GM19328 (cell line): Measurements from ENCODE around the gene WWC1.

ENCODE experiments used
- ATAC-seq: cut with Tn5 transposase; IDR thresholded peaks from one replicate; pipeline ENCODE4 v1.9.1; 2021; ENCODE audit warnings: mild to moderate bottlenecking, moderate library complexity; ENCODE audit not compliant: unreplicated experiment

WWC1 gene

DNA sequence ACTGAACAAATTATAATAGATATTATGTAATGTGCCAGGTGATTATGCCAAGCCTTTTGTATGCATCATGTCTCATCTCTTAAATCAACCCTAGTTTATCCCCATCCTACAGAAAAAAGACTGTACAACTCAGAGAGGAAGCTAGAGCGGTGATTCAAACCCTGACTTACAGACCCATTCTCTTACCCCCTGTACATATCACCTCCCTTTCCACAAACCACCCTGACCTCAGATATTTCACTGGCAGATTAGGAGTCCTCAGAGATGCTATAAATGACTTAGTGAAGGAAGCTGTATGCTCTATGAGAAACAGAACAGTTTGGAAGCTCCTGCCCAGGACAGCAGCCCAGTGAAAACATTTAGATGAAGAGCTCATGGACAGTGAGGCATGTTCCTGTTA lies 115.8 kb downstream of the WWC1 start:
- ATAC-seq: no peak

DNA sequence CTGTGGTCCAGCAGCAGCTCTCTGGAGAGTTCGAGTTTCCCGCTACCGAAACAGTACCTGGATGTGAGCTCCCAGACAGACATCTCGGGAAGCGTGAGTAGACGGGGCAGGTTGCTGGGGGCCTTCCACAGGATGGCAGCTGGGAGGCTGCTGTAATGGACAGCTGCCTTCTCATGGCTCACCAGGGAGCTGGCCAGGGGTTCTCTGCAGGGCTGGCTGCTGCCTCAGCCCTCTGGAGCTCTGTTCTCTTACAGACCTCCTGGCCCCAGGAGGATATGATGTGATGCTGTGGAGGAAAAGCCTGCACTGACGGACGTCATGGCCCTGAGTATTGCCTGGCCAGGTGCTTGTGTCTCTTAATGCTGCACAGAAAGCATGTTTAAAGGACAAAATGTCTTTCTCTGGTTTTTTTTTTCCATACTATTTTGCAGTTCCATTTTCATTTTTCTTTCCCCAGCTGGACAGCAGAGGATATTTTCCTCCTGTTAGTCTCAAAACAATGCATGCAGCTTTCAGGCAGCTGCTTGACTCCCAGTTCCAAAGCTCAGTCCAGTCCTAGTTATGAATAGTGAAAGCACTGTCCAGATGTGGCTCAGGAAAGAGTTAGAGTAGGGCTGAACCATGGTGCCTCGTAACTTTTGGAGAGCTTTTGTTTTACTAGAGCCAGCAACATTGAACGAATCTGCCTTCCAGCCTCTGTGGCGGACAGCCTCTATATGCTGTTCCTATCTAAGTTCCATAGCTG lies 117.3 kb downstream of the WWC1 start:
- no peak for ATAC-seq

DNA sequence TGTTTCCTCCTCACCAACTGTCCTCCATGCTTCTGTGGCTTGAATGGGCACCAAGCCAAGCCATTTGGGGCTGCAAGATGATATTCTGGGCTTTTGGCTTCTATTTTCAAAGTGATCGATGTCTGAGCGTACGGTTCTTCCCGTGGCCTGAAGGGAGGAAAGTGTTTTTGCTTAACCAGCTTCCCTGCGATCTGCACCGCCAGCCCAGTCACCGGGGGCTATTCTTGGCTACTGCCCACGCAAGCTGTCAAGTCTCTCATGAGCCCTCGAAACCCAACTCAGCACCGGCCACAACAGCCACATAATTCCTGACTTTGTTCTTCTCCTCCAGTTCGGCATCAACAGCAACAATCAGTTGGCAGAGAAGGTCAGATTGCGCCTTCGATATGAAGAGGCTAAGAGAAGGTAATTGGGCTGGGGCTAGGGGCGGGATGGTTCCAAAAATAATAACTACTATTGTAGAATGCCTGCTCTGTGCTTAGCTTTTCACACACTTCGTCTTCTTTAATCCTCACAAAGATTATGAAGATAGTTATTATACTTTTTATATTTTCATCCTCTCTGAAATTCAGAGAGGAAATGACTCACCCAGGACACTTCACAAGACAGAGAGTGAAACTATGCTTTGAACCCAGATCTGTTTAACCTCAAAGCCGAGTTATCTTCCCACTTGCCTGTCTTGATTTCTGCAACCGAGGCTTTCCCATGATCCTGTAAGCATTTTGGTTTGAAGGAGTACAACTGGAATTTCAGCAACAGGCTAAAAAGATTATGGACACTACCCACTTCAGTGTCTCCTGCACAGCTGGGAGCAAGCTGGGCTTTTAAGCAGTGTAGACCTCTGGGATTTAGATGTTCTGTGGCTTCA lies 118.4 kb downstream of the WWC1 start:
- no peak for ATAC-seq

GRCh38 chr5:168411871-168412270 lies 120.4 kb downstream of the WWC1 start:
- ATAC-seq: no peak

DNA sequence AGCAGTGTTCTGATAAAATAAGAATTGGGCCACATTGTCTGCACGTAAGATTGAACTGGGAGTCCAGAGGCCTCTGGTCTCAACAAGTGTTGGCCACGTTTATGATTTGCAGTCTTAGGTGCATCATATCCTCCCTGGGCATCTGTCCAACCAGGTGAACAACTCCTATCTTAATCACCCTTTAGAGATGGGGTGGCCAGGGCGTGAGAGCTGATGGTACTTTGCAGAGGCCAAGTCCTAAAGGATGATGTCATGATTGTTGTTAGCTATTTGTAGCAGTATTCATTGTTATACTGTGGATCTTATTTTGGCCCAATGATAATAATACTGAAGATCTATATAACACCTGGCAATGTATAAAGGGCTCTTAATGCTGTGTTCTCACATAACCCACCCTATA lies 121.6 kb downstream of the WWC1 start:
- ATAC-seq: no peak

- no peak for ATAC-seq
Measured at GRCh38 chr5:168413596-168413995, 122.2 kb downstream of the WWC1 start.

DNA sequence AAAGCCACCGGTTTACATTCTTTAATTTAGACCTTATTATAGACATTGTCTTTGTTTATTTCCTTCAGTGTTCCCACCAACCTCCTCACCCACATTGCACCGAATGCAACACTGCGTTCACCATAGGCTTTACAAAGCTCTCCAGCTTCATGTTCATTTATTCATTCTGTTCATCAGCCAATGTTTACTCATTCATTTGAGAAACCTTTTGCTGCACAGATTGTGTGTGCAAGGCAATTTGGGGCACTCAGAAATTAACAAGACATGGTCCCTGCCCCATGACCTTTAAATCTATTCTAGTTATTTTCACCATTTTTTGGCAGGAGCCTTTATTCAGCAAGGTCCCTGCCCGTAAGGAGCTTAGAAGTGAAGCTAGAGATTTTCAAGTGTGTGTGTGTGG lies 124.0 kb downstream of the WWC1 start:
- no peak for ATAC-seq

GRCh38 chr5:168415971-168416370 lies 124.5 kb downstream of the WWC1 start:
- ATAC-seq: no peak

GRCh38 chr5:168417731-168418429 lies 126.4 kb downstream of the WWC1 start:
- no peak for ATAC-seq

- ATAC-seq: no peak
Measured at GRCh38 chr5:168420461-168420860, 129.0 kb downstream of the WWC1 start.

- ATAC-seq: no peak
Measured at GRCh38 chr5:168422431-168422830, 131.0 kb downstream of the WWC1 start.

DNA sequence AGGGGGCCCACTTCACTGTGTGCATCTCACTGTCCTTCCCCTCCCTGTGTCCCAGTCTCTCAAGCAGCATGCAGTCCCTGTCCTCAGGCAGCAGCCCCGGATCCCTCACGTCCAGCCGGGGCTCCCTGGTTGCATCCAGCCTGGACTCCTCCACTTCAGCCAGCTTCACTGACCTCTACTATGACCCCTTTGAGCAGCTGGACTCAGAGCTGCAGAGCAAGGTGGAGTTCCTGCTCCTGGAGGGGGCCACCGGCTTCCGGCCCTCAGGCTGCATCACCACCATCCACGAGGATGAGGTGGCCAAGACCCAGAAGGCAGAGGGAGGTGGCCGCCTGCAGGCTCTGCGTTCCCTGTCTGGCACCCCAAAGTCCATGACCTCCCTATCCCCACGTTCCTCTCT lies 132.0 kb downstream of the WWC1 start:
- ATAC-seq: no peak

DNA sequence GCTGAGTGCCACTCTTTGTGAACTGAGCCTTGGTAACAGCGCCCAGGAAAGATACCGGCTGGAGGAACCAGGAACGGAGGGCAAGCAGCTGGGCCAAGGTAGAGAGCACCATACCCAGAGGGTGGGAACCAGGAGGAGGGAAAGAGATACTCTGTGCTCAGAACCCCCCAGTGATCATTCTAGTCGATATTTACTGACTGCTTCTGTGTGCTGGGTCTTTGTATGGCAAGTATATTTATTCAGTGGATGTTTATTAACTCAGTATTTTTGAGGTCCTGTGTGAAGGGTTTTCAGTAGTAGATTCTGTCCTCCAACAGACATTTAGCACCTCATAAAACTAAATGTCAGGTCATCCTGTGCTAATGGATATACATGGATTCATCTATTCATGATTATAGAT lies 132.5 kb downstream of the WWC1 start:
- ATAC-seq: no peak

- no peak for ATAC-seq
Measured at GRCh38 chr5:168424594-168425323, 133.3 kb downstream of the WWC1 start.

DNA sequence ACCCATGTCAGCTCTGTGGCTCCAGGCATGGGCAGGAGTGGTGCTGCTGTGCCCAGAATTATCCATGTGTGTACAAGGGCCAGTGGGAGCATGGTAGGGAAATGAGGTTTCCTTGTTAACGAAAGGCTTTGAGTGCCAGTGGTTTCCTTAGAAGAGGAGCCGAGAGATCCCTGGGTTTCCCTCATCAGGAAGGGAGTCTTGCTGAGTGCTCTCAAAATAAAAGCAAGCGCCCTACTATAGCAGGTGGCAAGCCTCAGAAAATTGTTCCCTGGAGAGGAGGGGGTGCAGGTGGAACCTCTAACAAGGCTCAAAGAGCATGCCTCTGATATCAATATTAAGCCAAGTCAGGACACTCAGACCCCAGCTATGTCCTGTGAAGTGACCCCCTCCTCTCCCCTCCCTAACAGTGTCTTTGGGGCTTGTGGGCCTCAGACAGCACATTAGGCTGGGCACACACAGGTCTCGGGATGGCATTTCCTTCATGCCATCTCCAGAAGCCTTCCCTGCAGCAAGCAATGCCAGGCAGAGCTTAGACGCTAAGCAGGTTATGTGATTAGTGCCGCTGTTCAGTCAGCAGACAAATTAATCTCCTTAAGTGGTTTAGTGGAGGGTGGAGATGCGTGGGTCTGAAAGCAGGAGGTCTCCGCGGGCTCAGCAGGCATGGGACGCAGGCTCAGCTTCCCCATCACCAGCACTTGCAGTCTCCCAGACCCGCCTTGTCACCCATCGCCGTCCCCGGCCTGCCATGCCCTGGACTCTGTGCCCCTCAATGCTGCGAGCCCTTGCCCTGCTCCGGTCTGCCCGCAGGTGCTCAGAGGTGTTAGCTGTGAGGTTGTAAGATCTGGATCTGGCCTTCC lies 134.8 kb downstream of the WWC1 start:
- ATAC-seq: no peak

DNA sequence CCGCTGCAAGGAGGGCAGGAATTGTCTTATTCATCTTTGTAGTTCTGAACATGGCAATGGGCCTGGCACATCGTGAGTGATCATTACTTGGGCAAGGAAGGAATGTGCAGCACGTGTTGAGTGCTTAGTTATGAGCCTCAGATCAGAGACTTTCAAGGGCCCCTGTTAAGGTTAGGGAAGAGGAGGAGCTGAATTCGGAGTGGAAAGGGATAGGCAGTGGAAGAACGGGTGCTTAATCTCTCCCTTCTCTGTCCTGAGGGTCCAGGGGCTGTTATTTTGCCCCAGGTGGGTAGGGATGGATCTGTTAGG lies 135.4 kb downstream of the WWC1 start:
- no peak for ATAC-seq

DNA sequence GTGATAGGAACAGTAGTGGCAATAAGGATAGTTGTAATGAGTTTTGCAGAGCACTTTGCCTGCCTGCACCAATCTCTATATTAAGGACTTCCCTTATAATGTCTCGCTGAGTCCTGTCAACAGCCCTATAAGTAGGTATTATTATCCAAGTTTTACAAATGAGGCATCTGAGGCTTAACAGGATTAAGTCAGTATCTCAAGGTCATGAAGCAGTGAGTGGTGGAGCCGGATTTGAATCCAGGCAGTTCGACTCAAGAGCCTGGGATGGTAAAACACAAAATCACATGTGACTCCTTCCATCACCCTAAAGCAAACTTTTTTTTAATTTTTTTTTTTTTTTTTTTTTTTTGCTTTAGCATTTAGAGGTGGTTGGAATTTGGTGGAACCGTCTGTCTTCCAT lies 135.8 kb downstream of the WWC1 start:
- no peak for ATAC-seq

DNA sequence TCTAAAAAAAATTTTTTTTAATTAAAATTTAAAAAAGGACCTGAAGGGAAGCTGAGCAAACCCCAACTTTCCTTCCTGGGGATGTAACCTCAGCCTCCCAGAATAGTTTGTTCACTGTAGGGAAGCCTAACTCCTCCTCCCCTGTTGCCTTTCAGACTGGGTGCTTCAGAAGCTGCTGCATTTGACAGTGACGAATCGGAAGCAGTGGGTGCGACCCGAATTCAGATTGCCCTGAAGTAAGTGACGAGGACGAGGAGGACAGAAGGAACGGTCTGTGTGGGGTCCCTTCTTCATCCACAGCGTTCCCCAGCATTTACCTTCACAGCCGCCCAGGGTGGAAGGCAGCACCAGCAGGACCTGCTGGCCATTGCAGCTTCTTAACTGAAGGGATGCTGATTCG lies 137.1 kb downstream of the WWC1 start:
- no peak for ATAC-seq

GRCh38 chr5:168430296-168430695 lies 138.9 kb downstream of the WWC1 start:
- no peak for ATAC-seq

- ATAC-seq: no peak
Measured at GRCh38 chr5:168432903-168433302, 141.5 kb downstream of the WWC1 start.
